Calu3 (cell line): ENCODE results near the gene CHPT1. TPM values are rescaled to one million over a fixed set of nuclear protein-coding genes. Genes with fewer than 3 reads are reported as not detected.

Source experiments
- BruUV-seq: library from RNA; stranded (reverse); fragments of 400-500 nt; replicated peaks from 2 replicates; lab custom pipeline; 2021; lab: Mats Ljungman, UMichigan
- CTCF ChIA-PET: fragments of 300-600 bp; sonication (Branson Sonifier 250); formaldehyde crosslinking; loops from one replicate; lab custom pipeline; 2022; ENCODE audit warnings: antibody characterized with exemption; lab: Charles Lee
- DNase-seq: peaks from one replicate; pipeline ENCODE4 v3.0.0; 2022
- H3K27ac Mint-ChIP-seq: one replicate; pipeline ENCODE4 v1.8.0; 2022; ENCODE audit warnings: mixed read lengths; ENCODE audit not compliant: unreplicated experiment
- H3K27me3 Mint-ChIP-seq: one replicate; pipeline ENCODE4 v1.8.0; 2022; ENCODE audit warnings: mixed read lengths; ENCODE audit not compliant: unreplicated experiment
- H3K36me3 Mint-ChIP-seq: one replicate; pipeline ENCODE4 v1.8.0; 2022; ENCODE audit warnings: mild to moderate bottlenecking, moderate library complexity, mixed read lengths; ENCODE audit not compliant: insufficient read depth, unreplicated experiment
- H3K4me1 Mint-ChIP-seq: one replicate; pipeline ENCODE4 v1.8.0; 2022; ENCODE audit warnings: mild to moderate bottlenecking, low read depth, mixed read lengths; ENCODE audit not compliant: unreplicated experiment
- H3K4me3 Mint-ChIP-seq: one replicate; pipeline ENCODE4 v1.8.0; 2022; ENCODE audit warnings: mild to moderate bottlenecking, low read depth, moderate library complexity, mixed read lengths; ENCODE audit not compliant: unreplicated experiment
- H3K9me3 Mint-ChIP-seq: one replicate; pipeline ENCODE4 v1.8.0; 2022; ENCODE audit warnings: low read depth, mixed read lengths; ENCODE audit not compliant: unreplicated experiment
- CTCF ChIP-seq: fragments of 200-600 bp; IDR thresholded peaks from one replicate; pipeline ENCODE4 v1.8.0; 2022; ENCODE audit warnings: antibody characterized with exemption; ENCODE audit not compliant: unreplicated experiment
- intact Hi-C: fragments of 100-400 bp; cut with micrococcal nuclease; formaldehyde crosslinking; loops from one replicate; pipeline ENCODE4 v1.10.0; 2022; ENCODE audit not compliant: unreplicated experiment
- total RNA-seq: library from RNA; stranded (reverse); gene quantifications from 2 replicates; pipeline ENCODE4 v1.2.3, GENCODE V29; 2022

Gene CHPT1
- total RNA-seq, 1 experiment from 2014 or later = 49.2 TPM

- Mint-ChIP-seq H3K9me3 (no peaks in the 10 kb centered on the region), H3K27me3 (no peaks in the 10 kb centered on the region), H3K27ac (no peak overlapping the region), H3K36me3 (peaks cover 5% of the 10 kb centered on the region), H3K4me3 (no peak overlapping the region), H3K4me1 (peaks cover 8% of the 10 kb centered on the region)
- no peak for TF ChIP-seq CTCF
- DNase-seq = no peak
- CTCF ChIA-PET = interaction anchor here (0.7 kb wide), 1 partner anchor 1998 kb away, joined by 3 read pairs; no protein-coding TSS in a partner anchor
- intact Hi-C loops = no loop called here
- BruUV-seq = no TSS peak
These were observed 65.9 kb downstream of the CHPT1 start for GRCh38 chr12:101763246-101763931.

GRCh38 chr12:101764051-101764792 is 66.8 kb downstream of the CHPT1 start:
- intact Hi-C loops = no loop called here
- no peaks in the 10 kb centered on the region for H3K27me3 Mint-ChIP-seq
- no peak overlapping the region for H3K27ac Mint-ChIP-seq
- TF ChIP-seq CTCF = no peak
- no peaks in the 10 kb centered on the region for H3K9me3 Mint-ChIP-seq
- DNase-seq = no peak
- no peak overlapping the region for H3K4me3 Mint-ChIP-seq
- peaks cover 8% of the 10 kb centered on the region for H3K4me1 Mint-ChIP-seq
- TSS peak; percentile 52 for BruUV-seq
- CTCF ChIA-PET = no interaction called here
- peaks cover 5% of the 10 kb centered on the region for H3K36me3 Mint-ChIP-seq

GRCh38 chr12:101767537-101767936 is 70.1 kb downstream of the CHPT1 start:
- Mint-ChIP-seq H3K9me3 (no peaks in the 10 kb centered on the region), H3K36me3 (no peaks in the 10 kb centered on the region), H3K4me1 (peaks cover 15% of the 10 kb centered on the region), H3K27me3 (no peaks in the 10 kb centered on the region), H3K27ac (no peak overlapping the region), H3K4me3 (no peak overlapping the region)
- TF ChIP-seq CTCF = no peak
- DNase-seq = no peak
- CTCF ChIA-PET = no interaction called here
- intact Hi-C loops = no loop called here
- BruUV-seq = no TSS peak

GRCh38 chr12:101768781-101769180 is 71.3 kb downstream of the CHPT1 start:
- H3K36me3 Mint-ChIP-seq = no peaks in the 10 kb centered on the region
- H3K27me3 Mint-ChIP-seq = no peaks in the 10 kb centered on the region
- no TSS peak for BruUV-seq
- H3K9me3 Mint-ChIP-seq = no peaks in the 10 kb centered on the region
- no peak for TF ChIP-seq CTCF
- peaks cover 15% of the 10 kb centered on the region for H3K4me1 Mint-ChIP-seq
- intact Hi-C loops = no loop called here
- H3K27ac Mint-ChIP-seq = no peak overlapping the region
- CTCF ChIA-PET = no interaction called here
- no peak for DNase-seq
- H3K4me3 Mint-ChIP-seq = no peak overlapping the region
